Astrocyte (in vitro differentiated cells and primary cell): ENCODE data around the gene JCHAIN. TPM values are rescaled to one million over a fixed set of nuclear protein-coding genes. Genes with fewer than 3 reads are reported as not detected.

Source experiments
- DNase-seq: peaks from one replicate; pipeline ENCODE4 v3.0.0-alpha.2; 2010; ENCODE audit warnings: low read depth
- FAIRE-seq: peaks from 2 replicates; lab custom pipeline; 2011; peaks lifted over from hg19 to GRCh38; lab: Jason Lieb, UNC
- H2AFZ ChIP-seq: 2 replicates; pipeline ENCODE4 v1.6.0; 2012; ENCODE audit warnings: low read depth, low read length, inconsistent platforms
- H3K27ac ChIP-seq: 2 replicates; pipeline ENCODE4 v1.5.1; 2011; ENCODE audit warnings: low read depth, low read length, inconsistent platforms
- H3K27me3 ChIP-seq: 2 replicates; pipeline ENCODE4 v1.6.0; 2011; ENCODE audit warnings: low read length, inconsistent platforms; ENCODE audit not compliant: insufficient read depth
- H3K36me3 ChIP-seq: 2 replicates; pipeline ENCODE4 v1.5.1; 2011; ENCODE audit warnings: low read length, inconsistent platforms; ENCODE audit not compliant: insufficient read depth
- H3K4me1 ChIP-seq: 2 replicates; pipeline ENCODE4 v1.5.1; 2011; ENCODE audit warnings: low read length, inconsistent platforms; ENCODE audit not compliant: insufficient read depth
- H3K4me2 ChIP-seq: 2 replicates; pipeline ENCODE4 v1.6.0; 2012; ENCODE audit warnings: low read length, inconsistent platforms
- H3K4me3 ChIP-seq: 2 replicates; pipeline ENCODE4 v1.5.1; 2011; ENCODE audit warnings: low read depth, mild to moderate bottlenecking, low read length, inconsistent platforms; ENCODE audit not compliant: insufficient read depth
- H3K79me2 ChIP-seq: 2 replicates; pipeline ENCODE4 v1.6.0; 2012; ENCODE audit warnings: mild to moderate bottlenecking, low read length, inconsistent platforms; ENCODE audit not compliant: insufficient read depth
- H3K9ac ChIP-seq: 2 replicates; pipeline ENCODE4 v1.6.0; 2012; ENCODE audit warnings: mild to moderate bottlenecking, low read length, inconsistent platforms
- H3K9me3 ChIP-seq: 2 replicates; pipeline ENCODE4 v1.5.1; 2012; ENCODE audit warnings: low read depth, mild to moderate bottlenecking, low read length, inconsistent platforms; ENCODE audit not compliant: insufficient read depth
- H4K20me1 ChIP-seq: 2 replicates; pipeline ENCODE4 v1.6.0; 2012; ENCODE audit warnings: low read length, inconsistent platforms; ENCODE audit not compliant: insufficient read depth
- H3K27ac Mint-ChIP-seq: one replicate; pipeline ENCODE4 v1.8.0; 2021; ENCODE audit warnings: mild to moderate bottlenecking, mixed read lengths; ENCODE audit not compliant: unreplicated experiment
- H3K27me3 Mint-ChIP-seq: one replicate; pipeline ENCODE4 v1.8.0; 2021; ENCODE audit warnings: low read depth, mixed read lengths; ENCODE audit not compliant: unreplicated experiment
- H3K36me3 Mint-ChIP-seq: one replicate; pipeline ENCODE4 v1.8.0; 2021; ENCODE audit warnings: low read depth, mixed read lengths; ENCODE audit not compliant: unreplicated experiment
- H3K4me1 Mint-ChIP-seq: one replicate; pipeline ENCODE4 v1.8.0; 2021; ENCODE audit warnings: low read depth, mixed read lengths; ENCODE audit not compliant: unreplicated experiment
- H3K4me3 Mint-ChIP-seq: one replicate; pipeline ENCODE4 v1.8.0; 2021; ENCODE audit warnings: mild to moderate bottlenecking, moderate library complexity, mixed read lengths; ENCODE audit not compliant: unreplicated experiment
- H3K9me3 Mint-ChIP-seq: one replicate; pipeline ENCODE4 v1.8.0; 2021; ENCODE audit warnings: mild to moderate bottlenecking, mixed read lengths; ENCODE audit not compliant: unreplicated experiment
- CTCF ChIP-seq: IDR thresholded peaks from 2 replicates; pipeline ENCODE4 v1.5.1; 2011; ENCODE audit warnings: low read depth, mild to moderate bottlenecking, inconsistent platforms, low read length, moderate library complexity; ENCODE audit not compliant: insufficient read depth
- EZH2 ChIP-seq: IDR thresholded peaks from 2 replicates; pipeline ENCODE4 v1.6.1; 2012; ENCODE audit warnings: mild to moderate bottlenecking, low read length, inconsistent platforms; ENCODE audit not compliant: insufficient read depth
- total RNA-seq: library from RNA; stranded (reverse); gene quantifications from 2 replicates; pipeline ENCODE4 v1.2.1, GENCODE V29; 2021

The JCHAIN gene
- total RNA-seq, 1 donor from 2014 or later: not detected

GRCh38 chr4:70713453-70714078, 47.3 kb upstream of the JCHAIN start:
- no peak for TF ChIP-seq EZH2
- TF ChIP-seq CTCF: no peak
- H3K27me3 Mint-ChIP-seq: no peaks in the 10 kb centered on the region
- no peaks in the 10 kb centered on the region for H3K36me3 ChIP-seq

GRCh38 chr4:70712604-70713452, 46.5 kb upstream of the JCHAIN start:
- Histone ChIP-seq H3K36me3 (no peaks in the 10 kb centered on the region), H2AFZ (no peak overlapping the region), H3K4me3 (no peak overlapping the region), H3K79me2 (peaks cover 88% of the 10 kb centered on the region), H3K9me3 (no peaks in the 10 kb centered on the region), H3K27ac (no peak overlapping the region), H3K27me3 (no peaks in the 10 kb centered on the region), H3K4me2 (no peak overlapping the region), H3K9ac (no peak overlapping the region), H4K20me1 (peaks cover 12% of the 10 kb centered on the region), H3K4me1 (peaks cover 7% of the 10 kb centered on the region)
- no peak overlapping the region for H3K27ac Mint-ChIP-seq
- TF ChIP-seq EZH2: no peak
- no peak for TF ChIP-seq CTCF
- DNase-seq (no peak), FAIRE-seq (no peak)
- no peaks in the 10 kb centered on the region for H3K9me3 Mint-ChIP-seq
- H3K27me3 Mint-ChIP-seq: no peaks in the 10 kb centered on the region
- no peaks in the 10 kb centered on the region for H3K36me3 Mint-ChIP-seq
- H3K4me1 Mint-ChIP-seq: peaks cover 11% of the 10 kb centered on the region
- H3K4me3 Mint-ChIP-seq: no peak overlapping the region

More at GRCh38 chr4:70713453-70714078, 47.3 kb upstream of the JCHAIN start:
- Histone ChIP-seq H3K4me3 (no peak overlapping the region), H3K4me2 (no peak overlapping the region), H4K20me1 (peaks cover 12% of the 10 kb centered on the region), H3K27ac (no peak overlapping the region), H3K9me3 (no peaks in the 10 kb centered on the region), H2AFZ (no peak overlapping the region), H3K9ac (no peak overlapping the region), H3K27me3 (no peaks in the 10 kb centered on the region), H3K4me1 (peaks cover 7% of the 10 kb centered on the region), H3K79me2 (peaks cover 85% of the 10 kb centered on the region)
- DNase-seq (no peak), FAIRE-seq (peak; percentile 13)
- Mint-ChIP-seq H3K4me1 (peaks cover 11% of the 10 kb centered on the region), H3K27ac (no peak overlapping the region), H3K9me3 (no peaks in the 10 kb centered on the region), H3K4me3 (no peak overlapping the region), H3K36me3 (no peaks in the 10 kb centered on the region)
